Omental fat pad (tissue), 4 donors: ENCODE measurements around the gene STK33. TPM values are rescaled to one million over a fixed set of nuclear protein-coding genes. Genes with fewer than 3 reads are reported as not detected.

ENCODE experiments used
- ATAC-seq: fragments of 150-250 bp; one replicate; pipeline ENCODE4 v1.9.1; 2016; ENCODE audit warnings: mild to moderate bottlenecking, moderate library complexity; ENCODE audit not compliant: low FRiP score
- DNase-seq: peaks from one replicate; pipeline ENCODE4 v3.0.0-alpha.2; 2019; ENCODE audit warnings: low spot score
- CTCF ChIP-seq, 3 donors: fragments of 450-650 bp; IDR thresholded peaks; one replicate each; pipeline ENCODE4 v1.5.1; 2016 to 2017; ENCODE audit warnings: antibody characterized with exemption in 3 of 3, mild to moderate bottlenecking in 3 of 3, moderate library complexity in 2 of 3
- total RNA-seq, 4 donors: library from RNA; depleted of rRNA; stranded (reverse); fragments of >200 nt; gene quantifications; one replicate each; pipeline ENCODE4 v1.1.0, GENCODE V29; 2016

The STK33 gene
- total RNA-seq, 4 donors from 2014 or later = 0.96 to 3.2 (median 1.9) TPM

GRCh38 chr11:8368194-8368593 lies 225.8 kb downstream of the STK33 start:
- ATAC-seq (no peak), DNase-seq (no peak)
- TF ChIP-seq CTCF (IDR thresholded peaks at IDR 0.05) = no peak

GRCh38 chr11:8366316-8366715 lies 227.7 kb downstream of the STK33 start:
- TF ChIP-seq CTCF (IDR thresholded peaks at IDR 0.05) = no peak
- DNase-seq = no peak
- no peak for ATAC-seq

- TF ChIP-seq CTCF (IDR thresholded peaks at IDR 0.05) = no peak
- no peak for DNase-seq
- no peak for ATAC-seq
Observed at GRCh38 chr11:8365216-8365941, 228.6 kb downstream of the STK33 start.

GRCh38 chr11:8363921-8364320 lies 230.1 kb downstream of the STK33 start:
- TF ChIP-seq CTCF (IDR thresholded peaks at IDR 0.05) = no peak
- DNase-seq = no peak
- no peak for ATAC-seq

GRCh38 chr11:8362899-8363298 lies 231.1 kb downstream of the STK33 start:
- TF ChIP-seq CTCF (IDR thresholded peaks at IDR 0.05) = no peak
- ATAC-seq (no peak), DNase-seq (no peak)

GRCh38 chr11:8362491-8362890 lies 231.5 kb downstream of the STK33 start:
- no peak for TF ChIP-seq CTCF (IDR thresholded peaks at IDR 0.05)
- ATAC-seq = no peak
- no peak for DNase-seq

- no peak for TF ChIP-seq CTCF (IDR thresholded peaks at IDR 0.05)
- ATAC-seq = no peak
- no peak for DNase-seq
Observed at GRCh38 chr11:8361664-8362210, 232.3 kb downstream of the STK33 start.
